HG02981 (cell line): Measurements from ENCODE around the gene IMMP1L.

Experiments used
- ATAC-seq: cut with Tn5 transposase; IDR thresholded peaks from one replicate; pipeline ENCODE4 v1.9.1; 2021; ENCODE audit warnings: mild to moderate bottlenecking, moderate library complexity; ENCODE audit not compliant: unreplicated experiment

The IMMP1L gene

GRCh38 chr11:31477528-31478222 is 31.7 kb downstream of the IMMP1L start:
- ATAC-seq = no peak

GRCh38 chr11:31474083-31474482 is 35.3 kb downstream of the IMMP1L start:
- ATAC-seq = no peak

- ATAC-seq = no peak
Observed at GRCh38 chr11:31464436-31464835, 45.0 kb downstream of the IMMP1L start.

GRCh38 chr11:31455177-31455576 is 54.2 kb downstream of the IMMP1L start:
- no peak for ATAC-seq

- ATAC-seq = no peak
Observed at GRCh38 chr11:31450841-31451240, 58.6 kb downstream of the IMMP1L start.

- no peak for ATAC-seq
Observed at GRCh38 chr11:31449040-31449439, 60.4 kb downstream of the IMMP1L start.

- ATAC-seq = no peak
Observed at GRCh38 chr11:31445621-31446020, 63.8 kb downstream of the IMMP1L start.

- no peak for ATAC-seq
Observed at GRCh38 chr11:31443802-31444201, 65.6 kb downstream of the IMMP1L start.

GRCh38 chr11:31442086-31442485 is 67.3 kb downstream of the IMMP1L start:
- no peak for ATAC-seq

- no peak for ATAC-seq
Observed at GRCh38 chr11:31441296-31441695, 68.1 kb downstream of the IMMP1L start.

GRCh38 chr11:31437742-31438435 is 71.5 kb downstream of the IMMP1L start:
- ATAC-seq = no peak

GRCh38 chr11:31433851-31434250 is 75.6 kb downstream of the IMMP1L start:
- no peak for ATAC-seq

GRCh38 chr11:31424652-31425051 is 84.8 kb downstream of the IMMP1L start:
- ATAC-seq = no peak

- ATAC-seq = no peak
Observed at GRCh38 chr11:31422703-31423102, 86.7 kb downstream of the IMMP1L start.

GRCh38 chr11:31421820-31422219 is 87.6 kb downstream of the IMMP1L start:
- ATAC-seq = no peak

- no peak for ATAC-seq
Observed at GRCh38 chr11:31419669-31420068, 89.8 kb downstream of the IMMP1L start.

- ATAC-seq = no peak
Observed at GRCh38 chr11:31419138-31419537, 90.3 kb downstream of the IMMP1L start.

GRCh38 chr11:31417816-31418215 is 91.6 kb downstream of the IMMP1L start:
- ATAC-seq = no peak

- no peak for ATAC-seq
Observed at GRCh38 chr11:31417357-31417756, 92.1 kb downstream of the IMMP1L start.

GRCh38 chr11:31415435-31415834 is 94.0 kb downstream of the IMMP1L start:
- no peak for ATAC-seq

- ATAC-seq = no peak
Observed at GRCh38 chr11:31414338-31414737, 95.1 kb downstream of the IMMP1L start.

- ATAC-seq = no peak
Observed at GRCh38 chr11:31412946-31413345, 96.5 kb downstream of the IMMP1L start.

GRCh38 chr11:31408201-31408600 is 101.2 kb downstream of the IMMP1L start:
- ATAC-seq = no peak
